ENCODE results near the gene PLD4.

Gene PLD4

DNA sequence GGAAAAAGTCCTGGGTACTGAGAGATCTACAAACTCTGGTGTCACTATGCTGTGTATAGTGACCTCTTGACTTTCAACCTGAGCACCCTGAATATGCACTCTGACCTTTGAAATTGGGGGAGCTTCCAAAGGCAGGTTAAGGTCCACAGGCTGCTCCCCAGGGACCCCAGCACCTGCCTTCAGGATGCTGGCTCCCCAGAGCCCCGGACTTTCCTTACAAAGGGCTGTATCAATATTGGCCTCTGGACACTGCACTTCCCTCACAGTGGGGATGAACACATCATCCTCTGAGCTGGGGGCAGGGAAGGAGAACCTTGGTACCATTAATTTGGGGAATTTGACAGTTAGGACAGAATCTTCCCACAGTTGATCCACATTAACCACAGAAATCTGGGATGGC lies 14.3 kb downstream of the PLD4 start:
- H3K9me3 ChIP-seq (ENCODE audit: control insufficient read depth, insufficient read depth, low read length) = no peaks in the 10 kb centered on the region
- H3K27ac ChIP-seq (ENCODE audit: low read depth, low read length) = no peak overlapping the region
- peaks cover 38% of the 10 kb centered on the region for H3K27me3 ChIP-seq (ENCODE audit: control insufficient read depth, low read length)
- H3K9me2 ChIP-seq (replicated peaks; ENCODE audit: control insufficient read depth, low read length) = no peaks in the 10 kb centered on the region
- H3K79me2 ChIP-seq (ENCODE audit: control insufficient read depth, low read length) = no peaks in the 10 kb centered on the region
- TF ChIP-seq, protein P1, sequence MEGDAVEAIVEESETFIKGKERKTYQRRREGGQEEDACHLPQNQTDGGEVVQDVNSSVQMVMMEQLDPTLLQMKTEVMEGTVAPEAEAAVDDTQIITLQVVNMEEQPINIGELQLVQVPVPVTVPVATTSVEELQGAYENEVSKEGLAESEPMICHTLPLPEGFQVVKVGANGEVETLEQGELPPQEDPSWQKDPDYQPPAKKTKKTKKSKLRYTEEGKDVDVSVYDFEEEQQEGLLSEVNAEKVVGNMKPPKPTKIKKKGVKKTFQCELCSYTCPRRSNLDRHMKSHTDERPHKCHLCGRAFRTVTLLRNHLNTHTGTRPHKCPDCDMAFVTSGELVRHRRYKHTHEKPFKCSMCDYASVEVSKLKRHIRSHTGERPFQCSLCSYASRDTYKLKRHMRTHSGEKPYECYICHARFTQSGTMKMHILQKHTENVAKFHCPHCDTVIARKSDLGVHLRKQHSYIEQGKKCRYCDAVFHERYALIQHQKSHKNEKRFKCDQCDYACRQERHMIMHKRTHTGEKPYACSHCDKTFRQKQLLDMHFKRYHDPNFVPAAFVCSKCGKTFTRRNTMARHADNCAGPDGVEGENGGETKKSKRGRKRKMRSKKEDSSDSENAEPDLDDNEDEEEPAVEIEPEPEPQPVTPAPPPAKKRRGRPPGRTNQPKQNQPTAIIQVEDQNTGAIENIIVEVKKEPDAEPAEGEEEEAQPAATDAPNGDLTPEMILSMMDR (IDR thresholded peaks at IDR 0.05; ENCODE audit: low read depth, low read length, poor library complexity, severe bottlenecking) = no peak
- H3F3A ChIP-seq (ENCODE audit: control insufficient read depth, insufficient read depth) = no peaks in the 10 kb centered on the region
- H3K4me2 ChIP-seq (ENCODE audit: low read length) = no peak overlapping the region
- no peaks in the 10 kb centered on the region; the same call in 1 of the 2 replicates for H4K20me1 ChIP-seq (ENCODE audit: control insufficient read depth, insufficient read depth, low read depth, low read length)
- no peaks in the 10 kb centered on the region for H3K36me3 ChIP-seq (ENCODE audit: control insufficient read depth, low read length)
- H3K4me3 ChIP-seq (ENCODE audit: low read length) = no peak overlapping the region
- H3K4me1 ChIP-seq (ENCODE audit: control insufficient read depth, low read length) = peaks cover 3% of the 10 kb centered on the region; the same call in 1 of the 2 replicates

DNA sequence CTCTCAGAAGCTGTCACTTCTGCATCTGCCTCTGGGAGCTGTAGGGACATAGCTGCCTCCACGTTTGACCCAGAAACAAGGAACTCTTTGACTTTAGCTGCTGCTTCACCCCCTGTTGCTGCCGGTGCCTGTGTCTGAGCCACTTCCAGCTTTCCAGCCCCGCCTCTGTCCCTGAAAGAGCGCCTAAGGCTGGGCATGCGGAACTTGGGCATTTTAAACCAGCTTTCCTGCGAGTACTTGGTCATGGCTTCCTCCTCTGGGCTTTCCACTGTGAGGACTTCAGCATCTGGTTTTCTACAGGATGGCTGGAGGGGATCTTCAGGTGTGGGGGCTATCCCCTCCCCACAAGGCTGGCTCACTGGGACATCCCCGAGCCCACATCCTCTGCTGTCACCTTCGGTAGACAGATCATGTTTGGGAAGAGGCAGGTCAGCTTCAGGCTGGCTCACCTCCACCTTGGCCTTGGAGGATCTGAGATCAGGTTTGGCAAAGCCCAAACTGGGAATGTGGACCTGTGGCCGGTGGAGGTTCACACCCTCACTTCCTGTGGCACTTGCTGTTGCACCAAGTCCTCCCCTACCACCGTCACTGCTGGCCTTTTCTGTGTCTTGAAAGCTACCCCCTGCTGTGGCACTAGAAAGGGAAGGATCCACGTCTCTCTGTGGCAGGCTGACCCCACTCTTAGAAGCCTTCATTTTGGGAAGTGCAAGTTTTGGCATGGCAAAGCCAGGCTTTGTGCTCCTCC lies 15.2 kb downstream of the PLD4 start:
- no peaks in the 10 kb centered on the region; the same call in 1 of the 2 replicates for H4K20me1 ChIP-seq (ENCODE audit: control insufficient read depth, insufficient read depth, low read depth, low read length)
- no peaks in the 10 kb centered on the region for H3K79me2 ChIP-seq (ENCODE audit: control insufficient read depth, low read length)
- no peaks in the 10 kb centered on the region for H3K4me1 ChIP-seq (ENCODE audit: control insufficient read depth, low read length)
- no peaks in the 10 kb centered on the region for H3K9me2 ChIP-seq (replicated peaks; ENCODE audit: control insufficient read depth, low read length)
- H3K9me3 ChIP-seq (ENCODE audit: control insufficient read depth, insufficient read depth, low read length) = no peaks in the 10 kb centered on the region
- TF ChIP-seq EZH2phosphoT487 (IDR thresholded peaks at IDR 0.05; ENCODE audit: borderline replicate concordance, low read length) = no peak
- TF ChIP-seq, protein P1 (IDR thresholded peaks at IDR 0.05; ENCODE audit: low read depth, low read length, poor library complexity, severe bottlenecking) = no peak
- H3K4me3 ChIP-seq (ENCODE audit: low read length) = no peak overlapping the region
- H3K27me3 ChIP-seq (ENCODE audit: control insufficient read depth, low read length) = peaks cover 35% of the 10 kb centered on the region
- no peaks in the 10 kb centered on the region for H3F3A ChIP-seq (ENCODE audit: control insufficient read depth, insufficient read depth)
- no peak overlapping the region for H3K4me2 ChIP-seq (ENCODE audit: low read length)
- H3K27ac ChIP-seq (ENCODE audit: low read depth, low read length) = no peak overlapping the region
- no peaks in the 10 kb centered on the region for H3K36me3 ChIP-seq (ENCODE audit: control insufficient read depth, low read length)

GRCh38 chr14:104940526-104941150 lies 16.0 kb downstream of the PLD4 start:
- Histone ChIP-seq H3K27ac (ENCODE audit: low read depth, low read length) (no peak overlapping the region), H3F3A (ENCODE audit: control insufficient read depth, insufficient read depth) (no peaks in the 10 kb centered on the region), H3K27me3 (ENCODE audit: control insufficient read depth, low read length) (peaks cover 35% of the 10 kb centered on the region), H3K9me2 (replicated peaks; ENCODE audit: control insufficient read depth, low read length) (no peaks in the 10 kb centered on the region), H3K4me2 (ENCODE audit: low read length) (no peak overlapping the region), H3K9me3 (ENCODE audit: control insufficient read depth, insufficient read depth, low read length) (no peaks in the 10 kb centered on the region), H3K36me3 (ENCODE audit: control insufficient read depth, low read length) (no peaks in the 10 kb centered on the region), H3K4me1 (ENCODE audit: control insufficient read depth, low read length) (no peaks in the 10 kb centered on the region), H3K4me3 (ENCODE audit: low read length) (no peak overlapping the region), H3K79me2 (ENCODE audit: control insufficient read depth, low read length) (no peaks in the 10 kb centered on the region), H4K20me1 (ENCODE audit: control insufficient read depth, insufficient read depth, low read depth, low read length) (no peaks in the 10 kb centered on the region; the same call in 1 of the 2 replicates)
- TF ChIP-seq, protein P1 (IDR thresholded peaks at IDR 0.05; ENCODE audit: low read depth, low read length, poor library complexity, severe bottlenecking) = peak; percentile 28
- TF ChIP-seq EZH2phosphoT487 (IDR thresholded peaks at IDR 0.05; ENCODE audit: borderline replicate concordance, low read length) = no peak
